Stimulated activated CD4-positive, alpha-beta T cell treated with anti-CD3 and anti-CD28 coated beads, Interleukin-15, amount 100 ng/mL, for 1 hour (primary cell): ENCODE measurements around the gene RC3H1.

Experiments
- DNase-seq, 2 donors: peaks; one replicate each; pipeline ENCODE4 v3.0.0-alpha.2; 2020; ENCODE audit warnings: low read depth in 1 of 2, low spot score in 1 of 2

RC3H1 gene

DNA sequence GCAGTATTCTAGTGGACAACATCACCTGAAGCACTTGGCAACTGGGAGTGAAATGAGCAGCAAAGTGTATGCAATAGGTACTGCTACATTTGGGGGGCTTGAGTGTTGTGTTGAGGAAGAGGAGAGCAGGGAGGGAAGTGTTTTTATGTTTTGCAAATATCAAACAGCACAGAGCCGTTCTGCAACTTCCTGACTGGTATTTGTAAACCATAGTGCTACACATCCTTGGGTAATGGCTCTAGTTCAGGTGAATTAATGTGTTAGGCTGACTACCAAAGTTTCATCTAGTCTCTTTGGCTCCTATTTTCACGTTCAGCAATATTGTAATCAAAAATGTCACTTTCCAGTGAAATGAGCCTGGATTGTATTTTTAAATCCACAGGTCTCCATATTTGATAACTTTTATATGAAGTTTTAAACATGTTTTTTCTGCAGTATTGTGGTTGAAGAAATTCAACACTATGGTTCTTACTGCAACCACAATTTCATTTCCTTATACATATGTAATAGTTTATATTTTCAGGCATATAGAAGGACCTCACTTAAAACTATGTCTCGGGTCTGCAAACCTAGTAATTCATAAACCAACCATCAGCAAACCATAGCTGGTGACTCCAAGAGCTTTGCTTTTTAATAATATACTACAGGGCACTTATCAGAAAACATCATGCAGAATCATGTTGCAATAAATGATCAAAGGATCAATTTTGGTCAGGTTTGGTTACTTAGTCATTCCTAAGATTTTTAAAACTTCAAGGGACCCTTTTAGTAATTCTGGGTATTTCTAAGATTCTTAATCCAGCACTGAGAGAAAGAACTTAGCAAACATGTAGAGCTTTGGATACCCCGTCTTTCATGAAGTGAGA, 135.2 kb downstream of the RC3H1 start:
- no peak for DNase-seq

DNA sequence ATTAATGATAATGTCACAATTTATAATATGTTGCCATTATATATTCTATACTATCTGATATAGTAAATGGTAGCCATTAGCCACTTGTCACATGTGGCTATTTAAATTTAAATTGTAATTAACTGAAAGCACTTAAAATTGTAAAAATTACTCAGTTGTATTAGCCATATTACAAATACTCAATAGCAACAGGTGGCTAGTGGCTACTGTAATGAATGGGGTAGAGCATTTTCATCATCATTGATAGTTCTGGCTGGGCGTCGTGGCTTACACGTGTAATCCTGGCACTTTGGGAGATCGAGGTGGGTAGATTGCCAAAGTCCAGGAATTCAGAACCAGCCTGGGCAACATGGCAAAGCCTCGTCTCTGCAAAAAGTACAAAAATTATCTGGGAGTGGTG, 137.5 kb downstream of the RC3H1 start:
- DNase-seq, result no peak
